NCI-H146 treated with DMSO at 0.1 percent for 48 hours (cell line): ENCODE data around the gene FAM3B.

Source experiments
- DNase-seq: peaks from one replicate; lab custom pipeline; 2025; ENCODE audit not compliant: unreplicated experiment; lab: John Stamatoyannopoulos, UW

The FAM3B gene

GRCh38 chr21:41367945-41368734, 51.5 kb downstream of the FAM3B start:
- no peak for DNase-seq

- DNase-seq: no peak
Observed at GRCh38 chr21:41368735-41369104, 52.1 kb downstream of the FAM3B start.

- DNase-seq: no peak
Observed at GRCh38 chr21:41369105-41369919, 52.7 kb downstream of the FAM3B start.

GRCh38 chr21:41369920-41370839, 53.6 kb downstream of the FAM3B start:
- no peak for DNase-seq

- DNase-seq: no peak
Observed at GRCh38 chr21:41370840-41371684, 54.5 kb downstream of the FAM3B start.

- DNase-seq: no peak
Observed at GRCh38 chr21:41371685-41372030, 55.1 kb downstream of the FAM3B start.

GRCh38 chr21:41373253-41373652, 56.7 kb downstream of the FAM3B start:
- no peak for DNase-seq

- no peak for DNase-seq
Observed at GRCh38 chr21:41373763-41374162, 57.2 kb downstream of the FAM3B start.

GRCh38 chr21:41374177-41374712, 57.6 kb downstream of the FAM3B start:
- no peak for DNase-seq

- DNase-seq: no peak
Observed at GRCh38 chr21:41374867-41375533, 58.4 kb downstream of the FAM3B start.

GRCh38 chr21:41375875-41376274, 59.3 kb downstream of the FAM3B start:
- DNase-seq: no peak

- DNase-seq: no peak
Observed at GRCh38 chr21:41377715-41378114, 61.1 kb downstream of the FAM3B start.

- no peak for DNase-seq
Observed at GRCh38 chr21:41378849-41379248, 62.2 kb downstream of the FAM3B start.

GRCh38 chr21:41379901-41380300, 63.3 kb downstream of the FAM3B start:
- no peak for DNase-seq

- DNase-seq: no peak
Observed at GRCh38 chr21:41381731-41382130, 65.1 kb downstream of the FAM3B start.

GRCh38 chr21:41387042-41387819, 70.6 kb downstream of the FAM3B start:
- DNase-seq: no peak

- DNase-seq: no peak
Observed at GRCh38 chr21:41387824-41388223, 71.2 kb downstream of the FAM3B start.

- DNase-seq: no peak
Observed at GRCh38 chr21:41388259-41388658, 71.7 kb downstream of the FAM3B start.
